GM12891 (cell line): ENCODE results near the gene GDF11.

Experiments used
- PAX5 ChIP-seq: IDR thresholded peaks from 2 replicates; pipeline ENCODE4 v1.6.1; 2011; ENCODE audit warnings: low read length, moderate library complexity, mild to moderate bottlenecking; ENCODE audit not compliant: insufficient read depth, severe bottlenecking
- TAF1 ChIP-seq: IDR thresholded peaks from 2 replicates; pipeline ENCODE4 v1.6.1; 2011; ENCODE audit warnings: low read depth, low read length, control low read depth

DNA sequence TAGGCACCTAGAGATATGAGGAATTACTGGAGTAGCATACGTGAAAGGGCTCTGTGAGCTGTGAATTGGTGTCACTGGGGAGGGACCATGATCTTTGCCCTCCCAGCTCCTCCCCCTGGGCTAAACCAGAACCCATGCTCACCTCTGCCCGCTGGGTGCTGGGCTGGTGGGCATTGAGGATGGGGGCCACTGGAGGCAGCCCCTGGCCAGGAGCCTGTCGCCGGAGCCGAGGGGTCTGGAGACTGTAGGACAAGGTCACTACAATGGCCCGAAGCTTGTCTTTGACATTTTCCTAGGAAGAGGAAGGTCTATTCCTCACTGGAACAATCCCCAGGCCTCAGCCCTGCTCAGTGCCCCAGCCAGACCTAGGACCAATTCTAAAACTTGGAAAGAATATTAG is 46.8 kb upstream of the GDF11 start:
- TF ChIP-seq TAF1 (no peak), PAX5 (no peak)
